ENCODE data around the gene EFNA4.

EFNA4 gene

DNA sequence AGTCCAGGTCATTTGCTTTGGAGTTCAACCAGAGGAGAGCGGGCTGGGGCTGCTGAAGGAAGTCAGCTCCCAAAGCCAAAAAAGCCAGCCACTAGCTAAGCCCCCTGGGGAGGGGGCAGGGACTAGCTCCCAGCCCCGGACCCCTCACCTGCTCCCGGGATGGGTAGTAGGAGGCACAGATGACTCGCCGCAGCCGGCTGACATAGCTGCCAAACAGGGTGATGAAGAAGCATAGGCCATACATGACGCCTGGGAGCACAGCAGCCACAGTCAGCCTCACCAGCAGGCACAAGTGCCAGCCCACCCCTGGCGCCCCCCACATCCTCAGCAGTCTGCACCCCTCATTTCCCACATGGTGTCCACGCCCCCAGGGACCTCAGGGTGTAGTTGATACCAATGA is 37.4 kb upstream of the EFNA4 start:
- TF ChIP-seq, protein P1, sequence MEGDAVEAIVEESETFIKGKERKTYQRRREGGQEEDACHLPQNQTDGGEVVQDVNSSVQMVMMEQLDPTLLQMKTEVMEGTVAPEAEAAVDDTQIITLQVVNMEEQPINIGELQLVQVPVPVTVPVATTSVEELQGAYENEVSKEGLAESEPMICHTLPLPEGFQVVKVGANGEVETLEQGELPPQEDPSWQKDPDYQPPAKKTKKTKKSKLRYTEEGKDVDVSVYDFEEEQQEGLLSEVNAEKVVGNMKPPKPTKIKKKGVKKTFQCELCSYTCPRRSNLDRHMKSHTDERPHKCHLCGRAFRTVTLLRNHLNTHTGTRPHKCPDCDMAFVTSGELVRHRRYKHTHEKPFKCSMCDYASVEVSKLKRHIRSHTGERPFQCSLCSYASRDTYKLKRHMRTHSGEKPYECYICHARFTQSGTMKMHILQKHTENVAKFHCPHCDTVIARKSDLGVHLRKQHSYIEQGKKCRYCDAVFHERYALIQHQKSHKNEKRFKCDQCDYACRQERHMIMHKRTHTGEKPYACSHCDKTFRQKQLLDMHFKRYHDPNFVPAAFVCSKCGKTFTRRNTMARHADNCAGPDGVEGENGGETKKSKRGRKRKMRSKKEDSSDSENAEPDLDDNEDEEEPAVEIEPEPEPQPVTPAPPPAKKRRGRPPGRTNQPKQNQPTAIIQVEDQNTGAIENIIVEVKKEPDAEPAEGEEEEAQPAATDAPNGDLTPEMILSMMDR (IDR thresholded peaks at IDR 0.05; ENCODE audit: insufficient read depth, missing control alignments), result no peak
- DNase-seq (ENCODE audit: insufficient read length, low spot score), result no peak
- FAIRE-seq, result no peak

DNA sequence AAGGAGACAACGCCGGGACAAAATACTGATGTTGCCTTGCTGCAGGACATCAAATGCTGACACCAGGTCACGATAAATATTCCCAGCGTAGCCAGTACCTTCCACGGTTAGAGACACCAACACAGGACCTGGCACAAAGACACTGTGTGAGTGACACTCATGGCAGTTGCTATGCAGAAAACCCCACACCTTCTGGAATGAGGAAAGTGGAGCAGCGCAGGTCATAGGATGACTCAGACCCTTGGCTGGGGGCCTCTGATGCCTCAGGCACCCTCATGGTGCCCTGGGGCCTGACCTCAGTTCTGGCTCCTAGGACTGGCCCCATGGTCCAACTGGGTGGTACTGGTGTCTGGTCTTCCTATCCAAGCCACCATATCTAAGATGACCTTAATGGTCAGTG is 37.0 kb upstream of the EFNA4 start:
- TF ChIP-seq, protein P1 (IDR thresholded peaks at IDR 0.05; ENCODE audit: insufficient read depth, missing control alignments), result no peak
- FAIRE-seq (no peak), DNase-seq (ENCODE audit: insufficient read length, low spot score) (no peak)

DNA sequence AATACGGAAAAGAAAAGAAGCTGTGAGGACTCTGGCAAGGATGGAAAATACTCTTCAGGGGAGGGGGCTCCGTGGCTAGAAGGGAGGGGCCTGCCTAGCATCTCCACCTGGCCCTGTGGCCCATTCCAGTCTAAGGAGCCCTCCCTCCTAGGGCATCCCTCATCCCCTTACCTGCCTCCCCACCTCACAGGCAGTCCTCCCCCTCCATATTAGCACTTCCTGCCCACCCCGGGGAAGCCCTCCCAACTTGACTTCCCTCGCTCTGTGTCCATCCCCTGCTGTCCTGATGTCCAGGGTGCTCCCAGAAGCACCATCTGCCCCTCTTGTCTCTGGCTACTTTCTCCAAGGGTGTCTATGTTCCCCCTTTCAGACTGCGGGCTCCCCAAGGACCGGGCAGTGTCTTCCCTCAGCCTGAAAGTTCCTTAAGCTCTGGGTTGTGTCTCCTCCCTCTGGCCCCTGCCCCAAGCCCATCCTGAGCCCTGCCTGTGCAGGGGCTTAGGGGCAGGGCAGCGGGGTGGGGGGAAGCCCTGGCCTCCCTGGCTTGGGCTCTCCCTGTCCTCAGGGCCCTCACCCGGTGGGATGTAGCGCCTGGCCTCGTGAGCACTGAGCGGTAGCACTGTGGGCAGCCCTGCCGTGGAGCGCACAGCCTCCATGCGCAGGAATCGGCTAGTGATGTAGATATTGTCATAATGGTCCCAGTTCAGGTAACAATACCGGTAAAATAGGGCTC is 33.9 kb upstream of the EFNA4 start:
- DNase-seq (ENCODE audit: insufficient read length, low spot score) (no peak), FAIRE-seq (no peak)
- TF ChIP-seq, protein P1 (IDR thresholded peaks at IDR 0.05; ENCODE audit: insufficient read depth, missing control alignments), result no peak

DNA sequence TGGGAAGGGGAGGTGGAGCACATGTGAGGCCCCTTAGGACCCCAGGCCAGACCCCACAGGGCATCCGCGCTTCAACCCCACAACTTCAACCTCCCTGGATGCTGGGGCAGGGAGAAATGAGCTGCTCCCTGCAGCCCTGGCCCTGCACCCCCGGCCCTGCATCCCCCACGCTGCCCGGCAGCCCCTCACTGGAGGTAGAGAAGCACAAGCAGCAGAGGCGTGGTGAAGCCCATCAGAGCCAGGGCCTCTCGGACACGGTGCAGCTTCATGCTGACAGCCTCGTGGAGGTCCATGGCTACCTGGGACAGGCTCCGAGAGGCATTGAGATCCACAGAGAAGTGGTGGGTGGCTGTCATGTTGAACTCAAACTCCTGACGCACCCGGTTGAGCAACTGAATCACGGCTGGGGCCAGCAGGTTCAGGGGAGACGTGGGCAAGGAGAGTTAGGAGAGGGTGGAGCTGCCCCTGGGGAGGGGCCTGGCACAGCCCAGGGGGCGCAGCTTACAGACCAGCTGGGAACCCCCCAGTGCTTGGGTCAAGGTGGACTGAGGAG is 33.2 kb upstream of the EFNA4 start:
- TF ChIP-seq, protein P1 (IDR thresholded peaks at IDR 0.05; ENCODE audit: insufficient read depth, missing control alignments), result no peak
- FAIRE-seq (no peak), DNase-seq (ENCODE audit: insufficient read length, low spot score) (no peak)

DNA sequence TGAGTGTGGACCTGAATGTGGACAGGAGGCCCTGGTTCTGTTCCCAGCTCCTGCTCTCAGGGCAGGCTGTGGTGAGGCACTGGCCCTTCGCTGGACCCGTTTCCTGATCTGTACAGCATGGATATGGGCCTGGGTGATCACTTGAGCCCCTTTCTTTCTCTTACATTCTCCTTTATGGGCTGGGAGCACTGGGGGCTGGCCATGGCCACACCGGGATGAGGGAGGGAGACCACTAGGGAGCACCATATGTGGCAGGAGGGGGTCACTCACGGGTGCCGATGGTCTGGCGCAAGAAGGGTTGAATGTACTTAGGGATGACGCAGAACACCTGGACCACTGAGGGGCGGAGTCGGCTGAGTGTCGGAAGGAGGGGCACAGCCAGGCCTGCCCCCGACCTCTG is 32.6 kb upstream of the EFNA4 start:
- FAIRE-seq (no peak), DNase-seq (ENCODE audit: insufficient read length, low spot score) (no peak)
- TF ChIP-seq, protein P1 (IDR thresholded peaks at IDR 0.05; ENCODE audit: insufficient read depth, missing control alignments), result no peak

DNA sequence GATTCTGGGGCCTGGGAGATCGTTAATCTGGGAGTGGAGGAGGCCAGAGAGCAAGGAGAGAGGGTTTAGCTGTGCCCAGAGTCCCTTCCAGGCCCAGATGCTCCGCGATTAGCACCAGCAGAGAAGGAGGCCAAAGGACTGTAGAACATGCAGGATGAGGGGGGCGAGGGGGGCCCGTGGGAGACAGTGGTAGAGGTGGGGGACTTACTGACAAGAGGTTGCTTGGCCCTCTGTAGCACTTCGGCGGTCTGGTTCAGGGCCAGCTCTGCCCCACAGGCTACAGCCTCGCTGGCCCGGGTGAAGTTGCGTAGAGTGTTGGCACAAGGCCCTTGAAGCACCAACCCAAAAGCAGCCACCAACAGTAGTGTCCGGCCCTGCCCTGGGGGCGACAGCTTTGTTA is 30.7 kb upstream of the EFNA4 start:
- TF ChIP-seq, protein P1 (IDR thresholded peaks at IDR 0.05; ENCODE audit: insufficient read depth, missing control alignments), result no peak
- DNase-seq (ENCODE audit: insufficient read length, low spot score), result no peak
- no peak for FAIRE-seq

DNA sequence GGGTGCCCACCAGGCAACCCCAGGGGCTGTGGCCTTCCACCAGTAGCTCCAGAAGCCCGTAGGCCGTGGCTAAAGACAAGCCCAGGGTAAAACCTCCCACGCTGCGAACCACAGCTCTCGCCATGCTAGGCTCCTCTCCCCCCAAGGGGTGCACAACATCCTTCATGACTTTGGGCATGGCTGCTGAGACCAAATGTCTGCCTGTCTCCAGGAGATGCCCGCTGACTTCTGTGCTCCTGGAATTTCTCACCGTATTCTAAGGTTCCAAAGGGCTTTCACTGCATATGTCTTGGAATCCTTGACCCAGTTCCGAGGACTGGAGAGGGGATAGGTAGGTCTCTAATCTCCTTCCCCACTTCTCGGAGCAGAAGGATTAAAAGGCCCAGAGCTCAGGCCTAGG is 30.0 kb upstream of the EFNA4 start, which contains the start of the genes DCST1 and DCST2:
Gene DCST1 (plus strand): TSS at position 301 of the 400 bp plus-strand sequence. CDS start 213 bp downstream, outside the sequence.
Gene DCST2 (minus strand): TSS at position 258 of the 400 bp plus-strand sequence. CDS start 80 bp downstream, at position 178.
- FAIRE-seq (no peak), DNase-seq (ENCODE audit: insufficient read length, low spot score) (no peak)
- TF ChIP-seq, protein P1 (IDR thresholded peaks at IDR 0.05; ENCODE audit: insufficient read depth, missing control alignments), result no peak

Measured in D721Med (cell line).